COLO668 (cell line): ENCODE data around the gene DHCR24.

Experiments
- DNase-seq: peaks from one replicate; lab custom pipeline; 2025; ENCODE audit not compliant: unreplicated experiment; lab: John Stamatoyannopoulos, UW

DHCR24 gene

GRCh38 chr1:54865238-54866073 is 21.5 kb downstream of the DHCR24 start:
- DNase-seq, result no peak

GRCh38 chr1:54864460-54865208 is 22.4 kb downstream of the DHCR24 start:
- no peak for DNase-seq

- no peak for DNase-seq
Measured at GRCh38 chr1:54863267-54863665, 23.7 kb downstream of the DHCR24 start.

- DNase-seq, result no peak
Measured at GRCh38 chr1:54861070-54861761, 25.8 kb downstream of the DHCR24 start.

- no peak for DNase-seq
Measured at GRCh38 chr1:54859700-54860391, 27.1 kb downstream of the DHCR24 start.

- no peak for DNase-seq
Measured at GRCh38 chr1:54857746-54858561, 29.0 kb downstream of the DHCR24 start.

- no peak for DNase-seq
Measured at GRCh38 chr1:54857141-54857540, 29.9 kb downstream of the DHCR24 start.

GRCh38 chr1:54854381-54855020 is 32.5 kb downstream of the DHCR24 start:
- no peak for DNase-seq

- no peak for DNase-seq
Measured at GRCh38 chr1:54853793-54854370, 33.1 kb downstream of the DHCR24 start.

- DNase-seq, result no peak
Measured at GRCh38 chr1:54853096-54853792, 33.8 kb downstream of the DHCR24 start.

GRCh38 chr1:54851936-54852524 is 35.0 kb downstream of the DHCR24 start:
- DNase-seq, result no peak

- DNase-seq, result no peak
Measured at GRCh38 chr1:54851406-54851805, 35.6 kb downstream of the DHCR24 start.

- DNase-seq, result no peak
Measured at GRCh38 chr1:54850737-54851136, 36.3 kb downstream of the DHCR24 start.

GRCh38 chr1:54850069-54850730 is 36.8 kb downstream of the DHCR24 start:
- DNase-seq, result no peak

GRCh38 chr1:54849219-54850068 is 37.6 kb downstream of the DHCR24 start:
- DNase-seq, result no peak

GRCh38 chr1:54848134-54848948 is 38.7 kb downstream of the DHCR24 start:
- DNase-seq, result no peak
